Aortic smooth muscle cell (primary cell): Measurements from ENCODE around the gene APLP2. TPM values are rescaled to one million over a fixed set of nuclear protein-coding genes. Genes with fewer than 3 reads are reported as not detected.

Experiments
- total RNA-seq: library from RNA; depleted of rRNA; stranded (reverse); fragments of >200 nt; gene quantifications from 2 replicates; pipeline ENCODE4 v1.2.3, GENCODE V29; 2014

Gene APLP2
- total RNA-seq = 1,685 and 1,924 TPM in 2 replicates

DNA sequence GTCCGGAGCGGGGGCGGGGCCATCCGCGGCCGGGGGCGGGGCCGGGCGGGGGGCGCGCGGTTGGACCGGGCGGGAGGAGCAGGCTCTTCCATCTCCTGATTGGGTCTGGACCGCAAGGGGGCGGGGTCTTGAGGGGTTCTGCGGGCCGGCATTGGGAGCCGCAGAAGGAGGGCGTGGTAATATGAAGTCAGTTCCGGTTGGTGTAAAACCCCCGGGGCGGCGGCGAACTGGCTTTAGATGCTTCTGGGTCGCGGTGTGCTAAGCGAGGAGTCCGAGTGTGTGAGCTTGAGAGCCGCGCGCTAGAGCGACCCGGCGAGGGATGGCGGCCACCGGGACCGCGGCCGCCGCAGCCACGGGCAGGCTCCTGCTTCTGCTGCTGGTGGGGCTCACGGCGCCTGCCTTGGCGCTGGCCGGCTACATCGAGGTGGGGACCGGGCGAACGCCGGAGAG, at the start of gene APLP2:
TSS of gene APLP2 (plus strand) at position 236 of the 450 bp plus-strand sequence. CDS start at position 320, 84 bp downstream.

GRCh38 chr11:130159657-130160497, 90.2 kb downstream of the APLP2 start, which contains the start of gene ST14:
Gene ST14 (plus strand): TSS chr11:130159782. CDS start chr11:130159980, 198 bp downstream.

Other genes starting within 250 kb of the APLP2 start
- 11.8 and 12.1 TPM in 2 replicates for gene NFRKB, start 174.3 kb upstream of the APLP2 start, total RNA-seq
- gene PRDM10, start 67.1 kb upstream of the APLP2 start, total RNA-seq = 3.8 and 4.0 TPM in 2 replicates
- gene ST14, start 89.9 kb downstream of the APLP2 start, total RNA-seq = 0.06 TPM in 1 of 2 replicates, not detected in the other
- gene ZBTB44, start 245.0 kb downstream of the APLP2 start, total RNA-seq = 17.7 and 24.4 TPM in 2 replicates